ENCODE measurements around the gene AARSD1. TPM values are rescaled to one million over a fixed set of nuclear protein-coding genes. Genes with fewer than 3 reads are reported as not detected.
A peak's percentile ranks its signal among the peaks of the same experiment; 100 is the strongest.

The AARSD1 gene
- total RNA-seq, 1 donor from 2014 or later = 39.1 TPM

DNA sequence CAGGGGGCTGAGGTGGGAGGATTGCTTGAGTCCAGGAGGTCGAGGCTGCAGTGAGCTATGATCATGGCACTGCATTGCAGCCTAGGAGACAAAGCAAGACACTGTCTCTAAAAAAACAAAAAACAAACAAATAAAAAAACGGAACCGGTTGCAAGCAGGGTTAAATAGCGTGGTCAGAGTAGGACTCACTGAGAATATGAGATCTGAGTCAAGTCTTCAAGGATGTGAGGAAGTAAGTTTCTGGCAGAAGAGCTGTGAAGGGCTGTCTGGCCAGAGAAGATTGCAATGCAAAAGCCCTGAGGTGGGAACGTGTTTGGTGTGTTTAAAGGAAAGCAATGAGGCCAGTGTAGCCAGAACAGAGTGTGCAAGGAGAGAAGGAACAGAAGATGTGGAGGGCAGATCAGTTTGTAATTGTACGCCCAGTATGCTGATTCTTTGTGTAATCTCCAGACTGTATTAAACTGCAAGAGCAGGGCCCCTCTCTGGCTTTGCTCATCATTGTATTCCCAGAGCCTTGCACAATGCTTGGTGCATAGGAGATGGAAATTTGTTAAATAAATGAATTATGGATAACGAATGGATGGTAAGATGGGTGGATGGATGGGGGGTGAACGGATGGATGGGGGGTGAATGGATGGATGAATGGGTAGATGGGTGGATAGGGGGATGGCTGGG, 57.3 kb downstream of the AARSD1 start:
- TF ChIP-seq, protein P1, sequence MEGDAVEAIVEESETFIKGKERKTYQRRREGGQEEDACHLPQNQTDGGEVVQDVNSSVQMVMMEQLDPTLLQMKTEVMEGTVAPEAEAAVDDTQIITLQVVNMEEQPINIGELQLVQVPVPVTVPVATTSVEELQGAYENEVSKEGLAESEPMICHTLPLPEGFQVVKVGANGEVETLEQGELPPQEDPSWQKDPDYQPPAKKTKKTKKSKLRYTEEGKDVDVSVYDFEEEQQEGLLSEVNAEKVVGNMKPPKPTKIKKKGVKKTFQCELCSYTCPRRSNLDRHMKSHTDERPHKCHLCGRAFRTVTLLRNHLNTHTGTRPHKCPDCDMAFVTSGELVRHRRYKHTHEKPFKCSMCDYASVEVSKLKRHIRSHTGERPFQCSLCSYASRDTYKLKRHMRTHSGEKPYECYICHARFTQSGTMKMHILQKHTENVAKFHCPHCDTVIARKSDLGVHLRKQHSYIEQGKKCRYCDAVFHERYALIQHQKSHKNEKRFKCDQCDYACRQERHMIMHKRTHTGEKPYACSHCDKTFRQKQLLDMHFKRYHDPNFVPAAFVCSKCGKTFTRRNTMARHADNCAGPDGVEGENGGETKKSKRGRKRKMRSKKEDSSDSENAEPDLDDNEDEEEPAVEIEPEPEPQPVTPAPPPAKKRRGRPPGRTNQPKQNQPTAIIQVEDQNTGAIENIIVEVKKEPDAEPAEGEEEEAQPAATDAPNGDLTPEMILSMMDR (IDR thresholded peaks at IDR 0.05) = no peak
- Mint-ChIP-seq H3K4me3 (ENCODE audit: unreplicated experiment) (no peak overlapping the region), H3K4me1 (ENCODE audit: low read depth) (no peaks in the 10 kb centered on the region), H3K36me3 (ENCODE audit: low read depth) (no peaks in the 10 kb centered on the region), H3K27ac (ENCODE audit: unreplicated experiment) (no peak overlapping the region), H3K27me3 (ENCODE audit: low read depth) (peaks cover 21% of the 10 kb centered on the region), H3K9me3 (ENCODE audit: low read depth) (no peaks in the 10 kb centered on the region)
- DNase-seq (ENCODE audit: low spot score) = peak; percentile 1

DNA sequence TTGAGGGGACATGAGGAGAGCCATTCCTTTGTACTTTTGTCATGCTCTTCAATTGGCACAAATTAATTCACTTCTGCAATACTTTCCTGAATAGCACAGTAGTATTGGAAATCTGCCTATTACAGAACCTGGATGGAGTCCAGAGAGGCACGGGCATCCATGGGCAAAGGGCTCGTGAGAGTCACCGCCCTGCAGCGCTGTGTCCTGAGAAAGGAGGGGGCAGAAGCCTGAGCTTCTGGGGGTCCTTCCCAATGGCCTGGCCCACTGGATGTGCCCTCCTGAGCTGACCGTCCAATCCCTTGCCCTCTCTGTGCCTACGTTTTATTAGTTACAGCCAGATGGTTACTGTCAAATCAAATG, 60.2 kb downstream of the AARSD1 start:
- Mint-ChIP-seq H3K9me3 (ENCODE audit: low read depth) (no peaks in the 10 kb centered on the region), H3K4me1 (ENCODE audit: low read depth) (no peaks in the 10 kb centered on the region), H3K27ac (ENCODE audit: unreplicated experiment) (no peak overlapping the region), H3K27me3 (ENCODE audit: low read depth) (peaks cover 9% of the 10 kb centered on the region), H3K36me3 (ENCODE audit: low read depth) (no peaks in the 10 kb centered on the region), H3K4me3 (ENCODE audit: unreplicated experiment) (no peak overlapping the region)
- DNase-seq (ENCODE audit: low spot score) = peak; percentile 25
- TF ChIP-seq, protein P1 (IDR thresholded peaks at IDR 0.05) = no peak

DNA sequence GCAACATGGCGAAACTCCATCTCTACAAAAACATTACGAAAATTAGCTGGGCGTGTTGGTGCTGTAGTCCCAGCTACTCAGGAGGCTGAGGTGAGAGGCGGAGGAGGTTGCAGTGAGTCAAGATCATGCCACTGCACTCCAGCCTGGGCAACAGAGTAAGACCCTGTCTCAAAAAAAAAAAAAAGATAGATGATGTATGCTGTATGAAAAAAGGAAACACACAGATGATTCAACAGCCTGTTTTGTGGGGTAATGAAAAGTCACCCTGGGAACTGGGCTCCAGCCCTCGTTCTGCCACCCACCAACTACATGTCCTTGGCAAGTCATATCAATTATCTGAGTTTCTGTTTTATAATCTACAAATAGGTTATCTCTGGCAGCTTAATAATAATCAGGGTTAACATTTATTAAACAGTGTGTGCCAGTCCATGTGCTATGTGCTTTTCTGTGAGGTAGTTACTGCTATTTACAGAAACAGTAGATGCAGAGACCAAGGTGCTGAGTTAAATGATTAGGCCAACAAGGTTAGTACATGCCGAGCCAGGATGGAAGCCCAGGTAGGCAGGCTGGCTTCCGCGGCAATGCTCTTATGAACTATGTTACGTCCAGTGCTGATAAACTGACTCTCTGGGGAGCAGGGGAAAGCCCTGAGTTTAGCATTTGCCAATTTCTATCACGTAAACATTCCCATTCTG, 62.6 kb downstream of the AARSD1 start:
- peaks cover 5% of the 10 kb centered on the region for H3K27me3 Mint-ChIP-seq (ENCODE audit: low read depth)

More for the DNA sequence above, 62.6 kb downstream of the AARSD1 start:
- TF ChIP-seq, protein P1 (IDR thresholded peaks at IDR 0.05) = no peak
- no peaks in the 10 kb centered on the region for H3K9me3 Mint-ChIP-seq (ENCODE audit: low read depth)
- no peak overlapping the region for H3K27ac Mint-ChIP-seq (ENCODE audit: unreplicated experiment)
- H3K4me1 Mint-ChIP-seq (ENCODE audit: low read depth) = peaks cover under 1% of the 10 kb centered on the region
- DNase-seq (ENCODE audit: low spot score) = peak; percentile 25
- H3K36me3 Mint-ChIP-seq (ENCODE audit: low read depth) = no peaks in the 10 kb centered on the region
- H3K4me3 Mint-ChIP-seq (ENCODE audit: unreplicated experiment) = no peak overlapping the region

Other genes starting within 250 kb of the AARSD1 start
- 22.2 to 25.6 TPM (median 22.4 TPM) in 3 replicates for gene EZH1, start 219.4 kb downstream of the AARSD1 start, total RNA-seq
- gene RAMP2, start 203.2 kb downstream of the AARSD1 start, total RNA-seq = 0.63 to 4.9 TPM (median 3.9 TPM) in 3 replicates
- gene VPS25, start 191.0 kb downstream of the AARSD1 start, total RNA-seq = 52.5 to 63.9 TPM (median 55.1 TPM) in 3 replicates
- 0.26 to 0.32 TPM in 2 of 3 replicates, not detected in the other for gene WNK4, start 183.8 kb downstream of the AARSD1 start, total RNA-seq
- 38.7 to 49.1 TPM (median 39.5 TPM) in 3 replicates for gene COA3, start 165.8 kb downstream of the AARSD1 start, total RNA-seq
- 0.60 TPM in 1 of 3 replicates, not detected in the others for gene CNTD1, start 165.6 kb downstream of the AARSD1 start, total RNA-seq
- gene BECN1, start 140.2 kb downstream of the AARSD1 start, total RNA-seq = 55.3 to 71.6 TPM (median 60.5 TPM) in 3 replicates
- gene PSME3, start 131.1 kb downstream of the AARSD1 start, total RNA-seq = 99.7 to 117 TPM (median 111 TPM) in 3 replicates
- gene AOC2, start 119.9 kb downstream of the AARSD1 start, total RNA-seq = 1.4 to 2.2 TPM (median 1.4 TPM) in 3 replicates
- 0.53 to 17.4 TPM (median 15.5 TPM) in 3 replicates for gene AOC3, start 113.3 kb downstream of the AARSD1 start, total RNA-seq
- gene G6PC1, start 63.7 kb downstream of the AARSD1 start, total RNA-seq = not detected in 3 replicates
- gene PTGES3L, start 15.6 kb upstream of the AARSD1 start, total RNA-seq = 1.2 to 5.7 TPM (median 3.9 TPM) in 3 replicates
- gene RUNDC1, start 16.1 kb upstream of the AARSD1 start, total RNA-seq = 11.2 to 13.1 TPM (median 11.3 TPM) in 3 replicates
- 738 to 860 TPM (median 747 TPM) in 3 replicates for gene RPL27, start 34.0 kb upstream of the AARSD1 start, total RNA-seq
- gene IFI35, start 42.3 kb upstream of the AARSD1 start, total RNA-seq = 9.0 to 20.9 TPM (median 12.8 TPM) in 3 replicates
- gene VAT1, start 57.9 kb upstream of the AARSD1 start, total RNA-seq = 290 to 589 TPM (median 567 TPM) in 3 replicates
- 0.73 to 1.5 TPM (median 1.1 TPM) in 3 replicates for gene RND2, start 60.8 kb upstream of the AARSD1 start, total RNA-seq
- 4.3 to 13.5 TPM (median 4.8 TPM) in 3 replicates for gene BRCA1, start 160.9 kb upstream of the AARSD1 start, total RNA-seq
- 62.7 to 70.9 TPM (median 63.3 TPM) in 3 replicates for gene NBR1, start 206.8 kb upstream of the AARSD1 start, total RNA-seq
- 12.0 to 18.3 TPM (median 16.4 TPM) in 3 replicates for gene TMEM106A, start 247.4 kb upstream of the AARSD1 start, total RNA-seq